CD4-positive, alpha-beta T cell treated with Interleukin-17A for 1 hour (primary cell): ENCODE measurements around the gene SBDS.
A peak's percentile ranks its signal among the peaks of the same experiment; 100 is the strongest.
"Not testable (repeated sequence)": the region's sequence is repeated elsewhere in the genome, so short reads cannot be mapped to it uniquely, and the experiment has no call there.

Experiments
- DNase-seq: peaks from one replicate; pipeline ENCODE4 v3.0.0-alpha.2; 2020

Gene SBDS

GRCh38 chr7:66995050-66995776 is at the start of gene SBDS:
SBDS (minus strand) TSS chr7:66995586; CDS start chr7:66995417, 169 bp downstream.
- DNase-seq = peak; percentile 99

- DNase-seq = not testable (repeated sequence)
Observed at GRCh38 chr7:67043559-67043930, 48.2 kb upstream of the SBDS start.

DNA sequence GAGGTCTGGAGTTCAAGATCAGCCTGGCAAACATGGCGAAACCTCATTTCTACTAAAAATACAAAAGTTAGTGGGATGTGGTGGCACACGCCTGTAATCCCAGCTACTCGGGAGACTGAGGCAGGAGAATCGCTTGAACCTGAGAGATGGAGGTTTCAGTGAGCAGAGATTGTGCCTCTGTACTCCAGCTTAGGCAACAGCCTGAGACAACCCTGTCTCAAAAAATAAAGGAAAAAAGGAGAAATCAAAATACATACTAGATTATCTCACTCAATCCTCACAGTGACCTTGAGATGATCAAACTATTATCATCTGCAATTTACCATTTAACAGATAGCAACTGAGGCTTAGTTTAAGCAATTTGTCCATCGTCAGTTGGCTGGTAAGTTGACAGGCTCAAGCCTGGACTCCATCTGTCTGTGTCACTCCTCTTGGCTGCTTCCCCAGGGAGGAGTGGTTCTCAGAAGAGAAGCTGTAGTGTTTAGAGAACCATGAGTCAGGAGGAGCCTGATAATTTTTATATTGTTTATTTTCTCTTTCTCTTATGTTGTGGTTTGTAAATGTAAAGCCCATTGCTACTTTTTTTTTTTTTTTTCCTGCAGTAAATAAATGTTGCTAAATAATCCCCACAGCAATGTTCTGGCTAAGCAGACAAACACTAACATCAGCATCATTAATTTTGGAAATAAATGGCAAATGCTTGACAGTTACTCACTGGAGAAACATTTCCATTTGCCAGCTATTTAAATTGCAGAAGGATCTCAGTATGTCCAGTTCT is 47.6 kb upstream of the SBDS start:
- not testable (repeated sequence) for DNase-seq

GRCh38 chr7:67040832-67041231 is 45.4 kb upstream of the SBDS start:
- DNase-seq = peak; percentile 5

DNA sequence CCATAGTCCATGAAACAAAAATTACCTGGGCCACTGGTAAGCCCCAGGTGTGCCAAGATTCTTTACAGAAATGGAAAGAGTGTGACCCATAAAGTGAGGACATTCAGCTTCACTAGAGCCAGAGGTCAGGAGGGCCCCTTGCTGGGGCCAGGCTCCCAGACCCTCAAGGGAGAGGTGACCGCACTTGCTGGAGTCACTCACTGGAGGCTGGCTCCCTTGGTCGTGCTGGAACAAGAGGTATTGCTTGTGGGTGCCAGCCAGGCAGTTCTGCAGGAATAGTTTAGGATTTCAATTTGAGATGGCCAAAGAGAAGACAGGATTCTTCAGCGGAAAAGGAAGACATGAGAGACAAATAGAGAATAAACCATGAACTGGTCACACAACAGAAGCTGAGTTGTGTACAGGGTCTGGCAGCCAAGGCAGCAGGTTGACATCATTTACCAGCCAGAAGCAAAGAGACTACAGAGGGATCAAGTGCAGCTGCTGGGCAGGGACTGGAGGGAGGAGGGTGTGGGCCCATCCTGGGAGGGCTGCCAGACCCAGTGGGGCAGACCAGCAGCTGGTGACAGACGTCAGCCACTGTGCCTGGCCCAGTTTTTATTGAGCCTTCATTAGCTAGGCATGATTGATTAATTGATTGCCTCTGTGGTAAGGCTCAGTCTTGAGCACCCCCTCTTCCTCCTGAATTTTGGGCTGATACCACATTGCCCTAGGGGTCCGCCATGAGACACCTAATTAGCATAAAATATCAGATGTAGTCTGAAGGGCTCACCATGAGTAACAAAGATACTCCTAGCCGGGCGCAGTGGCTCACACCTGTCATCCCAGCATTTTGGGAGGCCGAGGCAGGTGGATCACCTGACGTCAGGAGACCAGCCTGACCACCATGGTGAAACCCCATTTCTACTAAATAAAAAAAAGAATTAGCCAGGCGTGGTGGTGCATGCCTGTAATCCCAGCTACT is 41.3 kb upstream of the SBDS start:
- not testable (repeated sequence) for DNase-seq

DNA sequence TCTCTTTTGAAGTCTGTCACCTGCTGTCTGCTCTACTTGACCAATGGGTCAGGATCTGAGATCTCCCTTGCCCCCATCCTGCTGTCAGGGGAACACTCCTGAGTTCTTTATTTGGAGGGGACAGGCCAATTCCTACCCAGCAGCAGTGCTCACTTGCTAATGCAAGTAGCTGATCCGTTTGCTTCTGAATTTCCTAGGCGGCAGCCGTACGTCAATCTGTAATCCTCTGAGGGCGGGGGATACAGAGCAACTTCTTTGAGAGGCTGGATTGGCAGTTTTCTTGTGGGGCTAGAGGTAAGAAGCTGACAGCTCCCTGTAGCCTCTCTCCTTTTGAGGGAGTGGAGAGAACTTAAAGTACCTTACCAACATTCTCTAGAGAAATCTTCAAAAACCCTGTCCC is 37.9 kb upstream of the SBDS start:
- no peak for DNase-seq

DNA sequence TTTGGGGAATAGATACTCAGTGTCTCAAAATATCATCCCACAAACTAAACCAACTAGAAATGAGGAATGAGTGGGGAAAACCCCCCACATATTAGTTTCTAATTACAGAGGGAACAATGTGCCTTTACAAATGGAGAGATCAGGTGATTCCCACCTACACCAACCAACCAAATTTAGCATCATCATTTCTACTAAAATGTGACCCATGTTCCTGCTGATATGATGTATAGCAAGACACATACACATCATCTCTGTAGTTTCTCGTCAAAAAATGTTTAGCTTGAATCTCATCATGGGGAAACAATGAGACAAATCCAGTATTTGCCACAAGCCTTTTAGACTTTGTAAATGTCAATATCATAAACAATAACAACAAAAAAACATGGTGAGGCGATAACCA is 36.3 kb upstream of the SBDS start:
- not testable (repeated sequence) for DNase-seq

GRCh38 chr7:67025459-67025858 is 30.1 kb upstream of the SBDS start:
- not testable (repeated sequence) for DNase-seq

GRCh38 chr7:67022511-67022910 is 27.1 kb upstream of the SBDS start:
- DNase-seq = no peak

- no peak for DNase-seq
Observed at GRCh38 chr7:67021260-67021659, 25.9 kb upstream of the SBDS start.

- no peak for DNase-seq
Observed at GRCh38 chr7:67019562-67020390, 24.4 kb upstream of the SBDS start.

DNA sequence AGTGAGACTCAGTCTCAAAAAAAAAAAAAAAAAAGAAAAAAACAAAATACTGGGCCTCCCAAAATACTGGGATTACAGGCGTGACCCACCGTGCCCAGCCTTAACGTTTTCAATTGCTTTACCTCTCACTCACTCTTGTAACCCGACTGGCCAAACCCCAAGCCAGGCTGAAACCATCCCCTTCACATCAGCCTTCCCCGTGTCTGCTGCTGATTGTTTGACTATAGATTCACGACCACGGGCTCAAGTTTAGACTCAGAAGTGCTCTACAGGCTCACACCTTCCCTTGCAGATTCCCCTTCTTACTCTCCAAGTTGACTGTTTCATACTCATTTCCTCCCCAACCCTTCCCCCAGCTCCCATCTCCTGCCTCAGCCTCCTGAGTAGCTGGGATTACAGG is 23.6 kb upstream of the SBDS start:
- no peak for DNase-seq

- DNase-seq = not testable (repeated sequence)
Observed at GRCh38 chr7:67017971-67018370, 22.6 kb upstream of the SBDS start.

- not testable (repeated sequence) for DNase-seq
Observed at GRCh38 chr7:67014076-67014622, 18.8 kb upstream of the SBDS start.

- not testable (repeated sequence) for DNase-seq
Observed at GRCh38 chr7:67009677-67010076, 14.3 kb upstream of the SBDS start.

- DNase-seq = no peak
Observed at GRCh38 chr7:67008260-67008659, 12.9 kb upstream of the SBDS start.

GRCh38 chr7:67006965-67007364 is 11.6 kb upstream of the SBDS start:
- no peak for DNase-seq

DNA sequence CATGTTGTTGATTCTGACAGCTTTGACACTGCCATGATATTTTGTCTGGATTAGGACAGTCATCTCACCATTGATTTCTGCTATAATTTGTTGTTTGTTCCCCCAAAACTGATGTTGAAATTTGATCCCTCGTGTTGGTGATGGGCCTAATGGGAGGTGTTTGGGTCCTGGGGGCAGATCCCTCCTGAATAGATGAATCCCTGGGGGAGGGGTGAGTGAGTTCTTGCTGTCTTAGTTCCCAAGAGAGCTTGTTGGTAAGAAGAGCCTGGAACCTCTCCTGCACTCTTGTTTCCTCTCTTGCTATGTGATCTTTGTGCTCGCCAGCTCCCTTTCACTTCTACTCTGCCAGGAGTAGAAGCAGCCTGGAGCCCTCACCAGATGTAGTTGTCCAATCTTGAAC is 8.8 kb upstream of the SBDS start:
- not testable (repeated sequence) for DNase-seq

- peak; percentile 56 for DNase-seq
Observed at GRCh38 chr7:67000601-67001258, 5.3 kb upstream of the SBDS start.

DNA sequence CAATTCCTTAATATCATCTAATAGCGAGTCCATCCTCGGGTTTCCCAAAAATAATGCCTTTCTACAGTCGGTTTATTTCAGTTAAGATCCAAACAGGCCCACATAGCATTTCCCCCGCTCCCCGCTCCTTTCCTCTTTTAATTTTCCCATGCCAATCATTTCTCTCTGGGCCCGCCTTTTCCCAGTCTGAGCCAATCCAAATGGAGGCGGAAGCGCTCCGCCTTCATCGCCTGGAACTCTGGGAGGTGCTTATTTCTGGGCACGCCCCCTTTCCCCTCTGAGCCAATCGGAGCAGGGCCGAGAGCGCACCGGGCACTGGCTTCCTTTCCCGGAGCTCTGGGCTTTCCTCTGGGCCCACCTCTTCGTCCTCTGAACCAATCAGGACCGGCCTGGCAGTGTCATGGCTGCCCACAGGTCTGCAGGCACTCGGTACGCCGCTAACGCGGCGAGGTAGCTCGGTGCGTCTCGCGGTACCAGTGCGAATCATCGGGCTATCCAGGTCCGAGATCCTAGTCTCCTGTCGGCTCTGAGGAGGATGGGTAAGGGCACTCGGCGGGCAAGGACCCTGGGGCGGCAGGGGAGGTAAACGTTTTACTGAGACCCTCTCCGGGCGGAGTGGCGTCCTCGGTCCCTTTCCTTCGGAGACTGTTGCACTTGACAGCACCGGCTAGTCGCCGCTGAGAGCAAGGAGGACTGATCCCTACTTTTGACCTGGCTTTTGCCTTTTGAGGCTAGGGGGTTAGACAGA is 1.2 kb upstream of the SBDS start, which contains the start of gene TYW1:
TYW1 (plus strand) TSS at position 390 of the 748 bp plus-strand sequence; CDS start at position 536, 146 bp downstream.
- peak; percentile 99 for DNase-seq
